Measurements from ENCODE around the gene TNN. TPM values are rescaled to one million over a fixed set of nuclear protein-coding genes. Genes with fewer than 3 reads are reported as not detected.

Gene TNN
- total RNA-seq, 1 experiment from 2014 or later: not detected

DNA sequence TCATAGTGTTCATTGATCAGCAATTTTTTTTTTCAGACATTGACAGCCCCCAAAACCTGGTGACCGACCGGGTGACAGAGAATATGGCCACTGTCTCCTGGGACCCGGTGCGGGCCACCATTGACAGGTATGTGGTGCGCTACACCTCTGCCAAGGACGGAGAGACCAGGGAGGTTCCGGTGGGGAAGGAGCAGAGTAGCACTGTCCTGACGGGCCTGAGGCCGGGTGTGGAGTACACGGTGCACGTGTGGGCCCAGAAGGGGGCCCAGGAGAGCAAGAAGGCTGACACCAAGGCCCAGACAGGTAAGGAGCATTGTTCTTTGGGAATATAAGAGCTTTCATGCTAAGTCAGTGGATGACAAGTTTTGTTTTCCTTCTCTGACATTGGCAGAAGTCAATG is 49.3 kb downstream of the TNN start:
- no peaks in the 10 kb centered on the region for H3K4me1 ChIP-seq
- no peak overlapping the region for H3K27ac ChIP-seq
- no peaks in the 10 kb centered on the region for H3K27me3 ChIP-seq
- no peaks in the 10 kb centered on the region for H3K36me3 ChIP-seq
- DNase-seq: no peak
- no peak overlapping the region for H3K4me3 ChIP-seq
- H3K9me3 ChIP-seq (replicated peaks): no peaks in the 10 kb centered on the region

DNA sequence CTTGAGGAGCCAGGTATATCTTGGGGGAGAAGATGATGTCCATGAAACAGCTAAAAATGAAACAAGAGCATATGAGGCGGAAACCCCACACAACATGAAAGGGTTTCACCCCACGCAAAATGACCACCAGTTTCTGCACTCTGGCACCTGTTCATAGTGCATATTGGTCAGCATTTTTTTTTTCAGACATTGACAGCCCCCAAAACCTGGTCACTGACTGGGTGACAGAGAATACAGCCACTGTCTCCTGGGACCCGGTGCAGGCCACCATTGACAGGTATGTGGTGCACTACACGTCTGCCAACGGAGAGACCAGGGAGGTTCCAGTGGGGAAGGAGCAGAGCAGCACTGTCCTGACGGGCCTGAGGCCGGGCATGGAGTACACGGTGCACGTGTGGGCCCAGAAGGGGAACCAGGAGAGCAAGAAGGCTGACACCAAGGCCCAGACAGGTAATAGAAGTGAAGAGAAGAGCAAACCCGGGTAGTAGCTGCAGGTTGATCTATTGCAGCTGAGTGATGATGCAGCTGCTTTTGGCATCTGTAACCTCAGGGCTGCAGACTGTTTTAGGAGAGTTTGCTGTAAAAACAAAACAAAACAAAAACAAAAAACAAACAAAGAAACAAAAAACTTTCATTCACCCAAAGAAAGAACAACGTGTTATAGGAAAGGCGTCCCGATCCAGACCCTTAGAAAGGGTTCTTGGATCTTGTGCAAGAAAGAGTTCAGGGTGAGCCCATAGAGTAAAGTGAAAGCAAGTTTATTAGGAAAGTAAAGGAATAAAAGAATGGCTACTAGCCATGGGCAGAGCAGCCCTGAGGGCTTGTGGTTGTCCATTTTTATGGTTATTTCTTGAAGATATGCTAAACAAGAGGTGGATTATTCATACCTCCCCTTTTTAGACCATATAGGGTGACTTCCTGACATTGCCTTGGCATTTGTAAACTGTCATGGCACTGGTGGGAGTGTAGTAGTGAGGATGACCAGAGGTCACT is 51.0 kb downstream of the TNN start:
- no peaks in the 10 kb centered on the region for H3K4me1 ChIP-seq

GRCh38 chr1:175120511-175120910 is 52.9 kb downstream of the TNN start:
- Histone ChIP-seq H3K9me3 (replicated peaks) (no peaks in the 10 kb centered on the region), H3K36me3 (no peaks in the 10 kb centered on the region), H3K27ac (no peak overlapping the region), H3K27me3 (0 out of 2 replicates have a peak, but pooled peaks cover 4% of the 10 kb centered on the region), H3K4me3 (no peak overlapping the region), H3K4me1 (no peaks in the 10 kb centered on the region)
- DNase-seq: no peak

More for the DNA sequence above, 51.0 kb downstream of the TNN start:
- Histone ChIP-seq H3K27me3 (no peaks in the 10 kb centered on the region), H3K27ac (no peak overlapping the region), H3K4me3 (no peak overlapping the region), H3K9me3 (replicated peaks) (no peaks in the 10 kb centered on the region), H3K36me3 (no peaks in the 10 kb centered on the region)
- DNase-seq: no peak

GRCh38 chr1:175124861-175125260 is 57.2 kb downstream of the TNN start:
- Histone ChIP-seq H3K36me3 (no peaks in the 10 kb centered on the region), H3K27me3 (0 out of 2 replicates have a peak, but pooled peaks cover 4% of the 10 kb centered on the region), H3K4me3 (no peak overlapping the region), H3K9me3 (replicated peaks) (no peaks in the 10 kb centered on the region), H3K27ac (no peak overlapping the region), H3K4me1 (no peaks in the 10 kb centered on the region)
- no peak for DNase-seq

DNA sequence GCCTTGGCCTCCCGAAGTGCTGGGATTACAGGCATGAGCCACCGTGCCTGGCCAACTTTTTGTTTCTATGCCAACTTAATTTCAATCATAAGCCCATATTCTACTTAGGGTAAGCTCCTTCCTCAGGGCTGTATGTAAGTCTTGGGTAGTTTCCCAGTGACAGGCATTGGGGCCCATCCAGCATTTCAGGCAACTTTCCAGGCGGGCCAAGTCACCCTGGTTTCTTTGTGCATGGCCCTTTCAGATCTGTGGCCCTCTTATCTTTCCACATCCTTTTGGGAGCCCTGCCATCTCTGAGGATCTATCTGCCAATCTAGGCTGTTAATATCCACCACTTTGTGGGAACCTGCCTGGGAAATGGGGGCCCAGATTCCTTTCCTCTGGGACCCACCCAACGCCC is 58.7 kb downstream of the TNN start:
- no peak for DNase-seq
- Histone ChIP-seq H3K36me3 (no peaks in the 10 kb centered on the region), H3K4me1 (no peaks in the 10 kb centered on the region), H3K27ac (no peak overlapping the region), H3K27me3 (0 out of 2 replicates have a peak, but pooled peaks cover 4% of the 10 kb centered on the region), H3K4me3 (no peak overlapping the region), H3K9me3 (replicated peaks) (no peaks in the 10 kb centered on the region)

GRCh38 chr1:175127565-175127964 is 59.9 kb downstream of the TNN start:
- DNase-seq: no peak
- Histone ChIP-seq H3K36me3 (no peaks in the 10 kb centered on the region), H3K4me3 (no peak overlapping the region), H3K4me1 (no peaks in the 10 kb centered on the region), H3K9me3 (replicated peaks) (no peaks in the 10 kb centered on the region), H3K27ac (no peak overlapping the region), H3K27me3 (0 out of 2 replicates have a peak, but pooled peaks cover 4% of the 10 kb centered on the region)

- no peak overlapping the region for H3K4me3 ChIP-seq
- H3K27me3 ChIP-seq: 0 out of 2 replicates have a peak, but pooled peaks cover 4% of the 10 kb centered on the region
- no peak overlapping the region for H3K27ac ChIP-seq
These were observed 60.9 kb downstream of the TNN start for GRCh38 chr1:175128523-175128922.

DNA sequence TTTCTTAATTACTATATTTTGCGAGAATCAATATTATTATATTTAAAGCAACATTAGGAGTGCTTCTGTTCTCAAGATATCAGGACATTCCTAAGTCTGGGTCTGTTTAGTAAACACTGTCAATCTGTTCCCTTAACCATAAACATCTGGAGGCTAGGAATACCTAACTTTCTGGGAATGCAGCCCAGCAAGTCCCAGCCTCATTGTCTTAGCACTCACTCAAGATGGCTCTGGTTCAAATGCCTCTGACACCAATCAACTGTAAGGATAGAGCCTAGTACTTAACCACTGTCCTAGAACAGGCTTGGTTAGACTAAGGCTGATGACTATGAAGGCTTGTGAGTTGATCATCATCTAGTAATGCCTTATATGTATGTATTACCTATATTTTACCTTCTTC is 61.5 kb downstream of the TNN start:
- Histone ChIP-seq H3K9me3 (replicated peaks) (no peaks in the 10 kb centered on the region), H3K36me3 (no peaks in the 10 kb centered on the region), H3K27me3 (0 out of 2 replicates have a peak, but pooled peaks cover 4% of the 10 kb centered on the region), H3K4me3 (no peak overlapping the region), H3K27ac (no peak overlapping the region), H3K4me1 (no peaks in the 10 kb centered on the region)
- DNase-seq: no peak

More at GRCh38 chr1:175128523-175128922, 60.9 kb downstream of the TNN start:
- no peaks in the 10 kb centered on the region for H3K4me1 ChIP-seq
- no peak for DNase-seq
- H3K36me3 ChIP-seq: no peaks in the 10 kb centered on the region
- H3K9me3 ChIP-seq (replicated peaks): no peaks in the 10 kb centered on the region

DNA sequence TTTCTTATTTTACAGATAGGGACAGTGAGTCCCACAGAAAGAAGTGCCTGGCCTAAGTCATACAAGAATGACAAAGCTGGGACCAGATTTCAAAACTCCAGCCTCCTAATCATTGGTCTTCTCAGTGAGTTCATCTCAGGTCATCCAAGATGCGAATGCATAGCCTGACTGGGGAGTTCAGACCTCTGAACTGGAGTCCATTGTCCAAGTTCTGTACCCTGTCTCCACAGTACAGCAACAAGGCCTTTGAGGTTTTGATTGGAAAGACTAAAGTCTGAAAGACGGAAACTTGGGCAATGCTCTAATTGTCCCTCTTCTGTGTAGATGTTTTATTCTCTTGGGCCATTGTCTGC is 62.0 kb downstream of the TNN start:
- Histone ChIP-seq H3K27ac (no peak overlapping the region), H3K9me3 (replicated peaks) (no peaks in the 10 kb centered on the region), H3K36me3 (no peaks in the 10 kb centered on the region), H3K27me3 (0 out of 2 replicates have a peak, but pooled peaks cover 4% of the 10 kb centered on the region), H3K4me1 (no peaks in the 10 kb centered on the region), H3K4me3 (no peak overlapping the region)
- DNase-seq: no peak

- H3K9me3 ChIP-seq (replicated peaks): no peaks in the 10 kb centered on the region
- H3K4me1 ChIP-seq: no peaks in the 10 kb centered on the region
- 0 out of 2 replicates have a peak, but pooled peaks cover under 1% of the 10 kb centered on the region for H3K27me3 ChIP-seq
- no peak for DNase-seq
- H3K36me3 ChIP-seq: no peaks in the 10 kb centered on the region
- no peak overlapping the region for H3K4me3 ChIP-seq
- no peak overlapping the region for H3K27ac ChIP-seq
These were observed 62.5 kb downstream of the TNN start for GRCh38 chr1:175129997-175130648.

DNA sequence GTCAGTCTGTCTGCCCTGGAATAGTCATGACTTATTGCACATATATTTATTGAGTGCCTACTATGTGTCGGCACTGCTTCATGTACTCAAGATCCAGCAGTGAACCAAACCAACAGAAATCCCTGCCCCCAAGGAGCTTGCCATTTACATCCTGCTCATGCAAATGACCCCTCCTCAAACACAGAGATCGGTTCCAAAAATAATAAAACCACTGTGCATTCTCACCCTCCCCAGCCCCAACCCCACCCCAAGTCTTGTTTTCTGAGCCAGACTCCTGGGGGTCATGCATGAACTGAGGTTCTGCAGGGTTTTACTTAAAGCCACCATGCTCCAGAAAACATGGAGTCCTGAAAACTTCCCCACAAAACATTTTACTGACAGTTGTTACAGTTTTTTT is 63.0 kb downstream of the TNN start:
- Histone ChIP-seq H3K9me3 (replicated peaks) (no peaks in the 10 kb centered on the region), H3K36me3 (no peaks in the 10 kb centered on the region), H3K4me3 (no peak overlapping the region), H3K4me1 (no peaks in the 10 kb centered on the region), H3K27ac (no peak overlapping the region), H3K27me3 (no peaks in the 10 kb centered on the region)
- no peak for DNase-seq

DNA sequence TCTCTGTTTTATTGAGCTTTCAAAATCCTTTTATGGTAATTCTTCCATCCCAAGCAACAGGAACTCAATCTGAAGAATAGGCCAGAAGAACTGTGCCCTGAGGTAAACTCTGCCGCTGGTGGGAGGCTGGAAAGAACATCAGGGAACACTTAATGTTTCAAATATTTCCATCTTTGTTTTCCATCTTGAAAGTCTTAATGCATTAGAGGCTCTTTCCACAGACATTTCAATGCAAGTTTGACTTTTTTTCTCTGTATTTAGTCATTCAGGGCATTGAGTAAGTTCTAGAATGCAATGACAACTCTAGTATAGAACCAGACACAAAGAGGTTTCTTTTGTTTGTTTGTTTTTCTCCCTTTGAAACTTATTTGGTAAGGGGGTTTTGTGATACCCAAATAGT is 63.5 kb downstream of the TNN start:
- Histone ChIP-seq H3K36me3 (no peaks in the 10 kb centered on the region), H3K27ac (no peak overlapping the region), H3K9me3 (replicated peaks) (no peaks in the 10 kb centered on the region), H3K4me1 (no peaks in the 10 kb centered on the region), H3K27me3 (no peaks in the 10 kb centered on the region), H3K4me3 (no peak overlapping the region)
- DNase-seq: no peak

GRCh38 chr1:175132436-175132835 is 64.8 kb downstream of the TNN start:
- no peaks in the 10 kb centered on the region for H3K4me1 ChIP-seq
- no peaks in the 10 kb centered on the region for H3K9me3 ChIP-seq (replicated peaks)
- no peak for DNase-seq
- H3K27ac ChIP-seq: no peak overlapping the region
- H3K27me3 ChIP-seq: no peaks in the 10 kb centered on the region
- H3K36me3 ChIP-seq: no peaks in the 10 kb centered on the region
- no peak overlapping the region for H3K4me3 ChIP-seq

- Histone ChIP-seq H3K4me3 (no peak overlapping the region), H3K27ac (no peak overlapping the region), H3K4me1 (no peaks in the 10 kb centered on the region), H3K36me3 (no peaks in the 10 kb centered on the region), H3K9me3 (replicated peaks) (no peaks in the 10 kb centered on the region), H3K27me3 (no peaks in the 10 kb centered on the region)
- DNase-seq: no peak
These were observed 66.2 kb downstream of the TNN start for GRCh38 chr1:175133673-175134435.

GRCh38 chr1:175134500-175134899 is 66.9 kb downstream of the TNN start:
- Histone ChIP-seq H3K36me3 (no peaks in the 10 kb centered on the region), H3K9me3 (replicated peaks) (no peaks in the 10 kb centered on the region), H3K4me3 (no peak overlapping the region), H3K27me3 (no peaks in the 10 kb centered on the region), H3K27ac (no peak overlapping the region), H3K4me1 (no peaks in the 10 kb centered on the region)
- DNase-seq: no peak
